Stimulated activated memory B cell treated with anti-CD40 and anti-IgM and Interleukin-4, amounts not matched to agents 10 μg/mL and 1 μg/mL and 100 μg/mL, for 72 hours (primary cell): ENCODE data around the gene EIF4EBP3.

Experiments
- ATAC-seq: fragments of 150-1000 bp; cut with Tn5 transposase; 2 replicates; pipeline ENCODE4 v1.10.0; 2021
- H3K27ac Mint-ChIP-seq: one replicate; pipeline ENCODE4 v1.8.0; 2022; ENCODE audit warnings: mild to moderate bottlenecking, mixed read lengths
- H3K27me3 Mint-ChIP-seq: one replicate; pipeline ENCODE4 v1.8.0; 2022; ENCODE audit warnings: mixed read lengths
- H3K36me3 Mint-ChIP-seq: one replicate; pipeline ENCODE4 v1.8.0; 2022; ENCODE audit warnings: mixed read lengths
- H3K4me1 Mint-ChIP-seq: one replicate; pipeline ENCODE4 v1.8.0; 2022; ENCODE audit warnings: mixed read lengths
- H3K4me3 Mint-ChIP-seq: one replicate; pipeline ENCODE4 v1.8.0; 2022; ENCODE audit warnings: mild to moderate bottlenecking, moderate library complexity, mixed read lengths
- H3K9me3 Mint-ChIP-seq: one replicate; pipeline ENCODE4 v1.8.0; 2022; ENCODE audit warnings: mixed read lengths

EIF4EBP3 gene

DNA sequence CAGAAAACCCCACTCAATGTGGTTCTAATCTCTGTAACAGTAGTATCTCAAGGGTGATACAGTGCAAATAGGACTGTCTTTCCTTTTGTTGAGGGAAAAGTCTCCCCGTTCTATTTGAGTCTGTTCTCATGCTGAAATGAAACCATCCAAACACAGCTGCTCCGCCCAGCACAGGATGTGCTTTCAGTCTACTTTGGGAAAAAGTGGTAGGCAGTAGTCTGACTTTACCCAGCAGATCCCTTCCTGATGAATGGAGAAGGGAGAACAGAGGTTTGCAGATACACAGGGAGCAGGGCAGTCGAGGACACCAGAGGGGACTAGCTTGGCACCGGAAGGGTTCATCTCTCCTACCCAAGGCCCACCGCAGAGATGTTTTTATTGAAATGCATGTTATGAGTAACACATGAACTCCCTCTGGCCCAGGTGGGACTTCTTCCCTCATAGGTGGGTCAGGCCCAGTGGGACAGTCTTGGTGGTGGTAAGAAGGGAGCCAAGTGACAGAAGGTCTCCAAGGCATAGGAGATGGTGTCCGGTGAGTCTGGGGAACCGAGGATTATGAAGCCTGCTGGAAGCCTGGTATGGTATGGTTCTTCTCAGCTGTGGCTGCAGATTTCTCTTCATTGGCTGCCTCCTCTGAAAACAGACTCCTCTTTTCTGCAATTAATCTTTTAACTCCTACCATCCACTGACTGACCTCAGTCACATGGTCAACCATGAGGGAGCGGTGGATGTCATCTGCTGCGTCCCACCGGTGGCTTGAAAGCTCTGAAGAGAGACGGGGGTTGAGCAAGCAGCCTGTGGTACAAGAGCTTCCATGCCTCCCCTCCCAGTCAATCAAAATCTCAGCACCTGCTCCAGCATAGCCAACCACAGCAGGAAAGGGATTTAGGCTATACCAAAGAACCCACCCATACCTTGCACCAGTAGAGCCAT, 3.0 kb downstream of the EIF4EBP3 start:
- Mint-ChIP-seq H3K27ac (peak overlapping the region; percentile 75), H3K4me3 (no peak overlapping the region), H3K9me3 (no peaks in the 10 kb centered on the region), H3K27me3 (no peaks in the 10 kb centered on the region), H3K36me3 (peaks cover 56% of the 10 kb centered on the region), H3K4me1 (peaks cover 63% of the 10 kb centered on the region)
- ATAC-seq: no peak

DNA sequence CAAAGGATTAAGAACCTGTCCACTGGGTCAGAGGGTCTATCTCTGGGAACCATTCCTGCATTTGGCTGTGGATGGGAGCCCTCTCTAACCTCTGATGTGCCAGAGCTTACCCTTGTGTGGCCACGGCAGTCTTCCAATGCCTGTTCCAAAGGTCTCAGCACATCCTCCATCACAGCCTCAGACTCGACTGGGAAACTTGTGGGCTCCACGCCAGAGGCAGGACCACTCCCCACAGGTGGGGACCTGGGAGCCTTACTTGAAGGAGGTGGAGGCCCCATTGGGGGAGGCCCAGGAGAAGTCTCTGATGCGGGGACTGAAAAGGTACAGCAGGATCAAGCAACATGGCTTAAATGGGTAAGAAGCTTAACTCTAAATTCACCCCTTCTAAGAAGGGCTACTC, 4.4 kb downstream of the EIF4EBP3 start:
- Mint-ChIP-seq H3K4me1 (peaks cover 73% of the 10 kb centered on the region), H3K9me3 (no peaks in the 10 kb centered on the region), H3K27me3 (no peaks in the 10 kb centered on the region), H3K4me3 (no peak overlapping the region), H3K36me3 (peaks cover 62% of the 10 kb centered on the region), H3K27ac (no peak overlapping the region)
- no peak for ATAC-seq

DNA sequence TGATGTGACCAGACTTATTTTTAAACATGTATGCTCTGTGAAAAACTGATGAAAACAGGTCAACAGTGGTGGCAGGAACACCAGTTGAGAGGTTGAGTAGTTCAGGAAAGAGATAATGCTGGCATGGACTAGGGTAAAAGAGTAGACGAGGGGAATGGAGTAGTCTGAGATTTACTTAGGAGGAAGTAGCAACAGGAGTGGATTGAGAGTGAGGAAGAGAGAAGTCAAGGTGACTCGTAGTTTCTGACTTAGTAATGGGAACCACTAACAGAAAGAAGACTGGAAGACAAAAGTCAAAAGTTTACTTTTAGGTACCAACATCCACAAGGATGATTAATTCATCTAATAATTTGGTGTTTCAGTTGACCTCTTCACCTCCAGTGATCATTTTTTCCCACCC, 6.2 kb downstream of the EIF4EBP3 start:
- Mint-ChIP-seq H3K9me3 (no peaks in the 10 kb centered on the region), H3K4me3 (peak overlapping the region; percentile 32), H3K27ac (peak overlapping the region; percentile 26), H3K36me3 (peaks cover 67% of the 10 kb centered on the region), H3K4me1 (peaks cover 67% of the 10 kb centered on the region), H3K27me3 (no peaks in the 10 kb centered on the region)
- no peak for ATAC-seq

DNA sequence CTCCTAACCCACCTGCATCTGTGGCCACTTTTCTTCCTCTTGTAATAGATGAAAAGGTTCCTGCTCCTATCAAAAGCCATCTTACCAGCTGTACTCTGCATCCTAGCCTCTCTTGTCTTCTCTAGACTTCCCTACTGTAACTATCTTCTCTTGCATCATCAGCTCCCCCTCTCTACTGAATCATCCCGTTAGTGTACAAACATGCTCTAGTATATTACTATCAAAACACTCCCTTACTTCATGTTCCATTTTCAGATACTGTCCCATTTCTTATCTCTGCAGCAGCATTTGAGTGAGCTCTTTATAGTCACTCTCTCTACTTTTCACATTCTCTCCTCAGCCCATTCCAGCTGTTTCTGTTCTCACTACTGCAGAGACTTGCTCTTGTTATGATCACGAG, 7.0 kb downstream of the EIF4EBP3 start:
- Mint-ChIP-seq H3K9me3 (no peaks in the 10 kb centered on the region), H3K27ac (peak overlapping the region; percentile 26), H3K27me3 (no peaks in the 10 kb centered on the region), H3K36me3 (peaks cover 59% of the 10 kb centered on the region), H3K4me3 (peak overlapping the region; percentile 22), H3K4me1 (peaks cover 59% of the 10 kb centered on the region)
- ATAC-seq: no peak

DNA sequence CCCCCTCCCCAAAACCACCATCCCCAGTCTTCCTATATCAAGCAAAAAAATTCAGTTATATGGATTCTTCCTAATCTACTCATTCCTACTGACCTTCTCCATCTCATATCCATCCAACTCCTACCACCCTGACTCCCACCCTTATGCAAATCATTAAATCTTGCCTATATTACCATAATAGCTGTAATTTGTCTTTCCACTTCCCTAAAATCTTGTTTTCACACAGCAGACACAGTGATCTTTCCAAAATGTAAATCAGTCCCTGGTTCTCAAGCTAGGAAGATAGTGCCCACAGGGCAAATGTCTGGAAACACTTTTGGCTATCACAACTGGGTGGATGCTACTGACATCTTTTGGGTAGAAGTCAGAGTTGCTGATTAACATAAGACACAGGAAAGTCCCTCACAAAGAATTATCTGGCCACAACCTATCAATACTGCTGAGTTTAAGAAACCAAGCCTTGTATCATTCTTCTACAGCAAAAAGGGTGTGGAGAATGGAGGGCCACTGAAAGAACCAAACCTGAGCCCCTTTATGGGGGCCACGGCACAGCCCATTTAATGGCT, 8.4 kb downstream of the EIF4EBP3 start:
- ATAC-seq: no peak
- peaks cover 52% of the 10 kb centered on the region for H3K4me1 Mint-ChIP-seq
- H3K9me3 Mint-ChIP-seq: no peaks in the 10 kb centered on the region
- peak overlapping the region; percentile 90 for H3K27ac Mint-ChIP-seq
- no peaks in the 10 kb centered on the region for H3K27me3 Mint-ChIP-seq
- H3K36me3 Mint-ChIP-seq: peaks cover 52% of the 10 kb centered on the region
- peak overlapping the region; percentile 89 for H3K4me3 Mint-ChIP-seq

DNA sequence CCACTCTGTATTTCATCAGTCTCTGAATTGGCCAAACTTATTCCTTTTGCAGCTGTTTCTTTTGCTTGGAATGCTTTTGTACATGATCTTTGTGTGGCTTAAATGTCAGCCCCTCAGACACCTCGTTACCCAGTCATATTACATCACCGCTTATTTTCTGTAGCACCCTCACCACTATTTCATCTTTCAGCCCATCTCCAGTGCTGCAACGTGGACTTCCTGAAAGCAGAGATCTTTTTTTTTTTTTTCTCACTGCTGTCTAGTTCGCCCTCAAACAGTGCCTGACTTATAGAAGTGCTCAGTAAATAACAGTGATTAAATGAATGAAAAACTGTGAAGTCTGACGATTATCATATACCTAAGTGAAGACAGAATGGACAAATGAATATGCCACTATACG, 9.0 kb downstream of the EIF4EBP3 start:
- H3K4me3 Mint-ChIP-seq: peak overlapping the region; percentile 89
- H3K4me1 Mint-ChIP-seq: peaks cover 57% of the 10 kb centered on the region
- ATAC-seq: no peak
- H3K27ac Mint-ChIP-seq: peak overlapping the region; percentile 90
- H3K27me3 Mint-ChIP-seq: no peaks in the 10 kb centered on the region
- H3K36me3 Mint-ChIP-seq: peaks cover 53% of the 10 kb centered on the region
- H3K9me3 Mint-ChIP-seq: no peaks in the 10 kb centered on the region

DNA sequence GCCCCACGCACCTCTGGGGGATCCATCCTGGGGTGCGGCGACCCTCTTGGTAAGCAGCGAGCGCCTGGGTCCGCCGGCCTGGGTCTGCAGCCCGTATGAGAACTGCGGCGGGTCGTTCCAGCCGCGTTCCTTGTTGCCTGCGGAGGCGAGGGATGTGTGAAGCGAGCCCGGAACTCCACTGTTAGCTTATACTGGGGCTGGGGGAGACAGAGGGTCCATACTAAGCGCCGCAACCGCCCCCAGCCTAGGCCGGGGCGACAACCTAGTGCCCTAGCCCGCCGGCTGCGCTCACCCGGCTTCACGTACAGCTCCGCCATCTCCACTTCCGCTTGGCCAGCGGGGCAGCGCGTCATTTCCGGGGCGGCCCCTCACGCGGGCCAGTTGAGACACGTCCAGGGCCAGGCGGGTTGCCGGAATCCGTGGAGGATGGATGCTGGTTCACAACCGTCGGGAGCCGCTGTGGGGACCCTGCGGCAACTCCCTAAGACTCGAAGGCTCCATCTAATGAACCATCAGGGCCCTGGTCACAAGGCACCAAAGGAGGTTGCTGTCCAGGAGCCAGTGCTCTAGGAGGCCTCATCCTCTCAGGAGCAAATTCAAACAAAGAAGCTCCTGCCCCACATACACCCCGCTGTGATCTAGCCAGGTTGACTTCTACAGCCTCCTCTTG, 9.8 kb downstream of the EIF4EBP3 start, which contains the start of gene SRA1:
TSS of gene SRA1 (minus strand) at position 338 of the 670 bp plus-strand sequence. CDS start at position 317, 21 bp downstream.
- ATAC-seq: peak; percentile 98
- peaks cover 50% of the 10 kb centered on the region for H3K36me3 Mint-ChIP-seq
- peak within 1 kb of the TSS; percentile 90 for H3K27ac Mint-ChIP-seq
- peak within 1 kb of the TSS; percentile 89 for H3K4me3 Mint-ChIP-seq
- H3K27me3 Mint-ChIP-seq: no peaks in the 10 kb centered on the region
- H3K9me3 Mint-ChIP-seq: no peaks in the 10 kb centered on the region
- peaks cover 59% of the 10 kb centered on the region for H3K4me1 Mint-ChIP-seq

DNA sequence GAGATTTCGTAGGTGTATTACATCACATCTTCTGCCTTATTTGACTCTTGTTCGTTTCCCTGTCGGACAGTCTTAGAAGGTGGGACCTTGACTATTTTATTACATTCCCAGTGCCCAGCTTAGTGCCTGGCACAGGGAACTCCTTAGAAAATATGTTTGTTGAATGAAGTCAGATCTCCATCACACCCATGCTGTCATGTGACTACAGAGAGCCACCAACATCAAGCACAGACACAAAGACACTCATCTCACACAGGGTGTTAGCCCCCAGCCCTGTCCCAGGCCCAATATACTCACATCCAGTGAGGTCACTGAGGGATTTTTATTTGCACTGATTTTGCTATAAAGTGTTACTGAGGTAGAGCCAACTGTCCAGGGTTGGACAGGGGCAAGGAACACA, 10.5 kb downstream of the EIF4EBP3 start:
- ATAC-seq: no peak
- peaks cover 57% of the 10 kb centered on the region for H3K4me1 Mint-ChIP-seq
- peak overlapping the region; percentile 90 for H3K27ac Mint-ChIP-seq
- H3K36me3 Mint-ChIP-seq: peaks cover 47% of the 10 kb centered on the region
- H3K4me3 Mint-ChIP-seq: peak overlapping the region; percentile 89
- no peaks in the 10 kb centered on the region for H3K9me3 Mint-ChIP-seq
- no peaks in the 10 kb centered on the region for H3K27me3 Mint-ChIP-seq

DNA sequence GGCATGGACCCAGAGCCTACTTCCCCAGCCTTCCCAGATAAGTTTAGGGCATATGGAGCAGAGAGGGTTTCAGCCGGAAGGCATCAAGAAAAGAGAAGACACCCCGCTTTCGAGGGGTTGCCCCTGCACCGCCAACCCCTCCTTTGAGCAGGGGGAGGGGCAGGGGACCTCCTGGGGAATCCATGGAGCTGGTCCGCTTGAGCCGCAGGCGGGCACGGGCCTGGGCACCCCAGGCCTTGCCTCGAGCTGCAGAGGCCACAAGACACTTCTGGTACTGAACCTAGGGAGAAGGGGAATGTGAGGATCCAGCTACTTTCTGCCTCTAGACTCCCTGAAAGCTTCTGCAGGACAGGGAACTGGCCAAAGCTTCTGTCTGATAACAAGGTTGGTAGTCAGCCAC, 11.1 kb downstream of the EIF4EBP3 start:
- no peak for ATAC-seq
- H3K36me3 Mint-ChIP-seq: peaks cover 41% of the 10 kb centered on the region
- no peak overlapping the region for H3K4me3 Mint-ChIP-seq
- H3K9me3 Mint-ChIP-seq: no peaks in the 10 kb centered on the region
- peak overlapping the region; percentile 90 for H3K27ac Mint-ChIP-seq
- no peaks in the 10 kb centered on the region for H3K27me3 Mint-ChIP-seq
- peaks cover 51% of the 10 kb centered on the region for H3K4me1 Mint-ChIP-seq

DNA sequence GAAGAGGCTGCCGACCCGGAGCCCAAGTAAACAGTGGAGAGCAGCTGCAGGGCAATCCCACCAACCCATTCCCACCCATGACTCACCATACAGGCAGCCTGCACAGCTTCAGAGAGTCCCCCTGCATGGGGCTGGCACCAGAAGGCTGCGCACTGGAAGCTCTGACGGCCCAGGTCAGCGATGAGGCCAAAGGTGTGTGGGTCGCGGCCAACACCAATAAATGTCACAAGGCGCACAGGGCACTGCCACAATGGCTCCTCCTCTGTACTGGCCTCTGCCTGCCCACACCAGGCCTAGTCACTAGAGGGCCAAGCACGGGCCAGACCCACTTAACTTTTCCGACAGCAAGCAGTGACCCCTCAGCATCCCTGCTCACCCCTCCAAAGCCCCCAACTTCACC, 12.8 kb downstream of the EIF4EBP3 start:
- peaks cover 30% of the 10 kb centered on the region for H3K36me3 Mint-ChIP-seq
- ATAC-seq: no peak
- peak overlapping the region; percentile 20 for H3K27ac Mint-ChIP-seq
- H3K4me1 Mint-ChIP-seq: peaks cover 38% of the 10 kb centered on the region
- no peak overlapping the region for H3K4me3 Mint-ChIP-seq
- no peaks in the 10 kb centered on the region for H3K27me3 Mint-ChIP-seq
- H3K9me3 Mint-ChIP-seq: no peaks in the 10 kb centered on the region

DNA sequence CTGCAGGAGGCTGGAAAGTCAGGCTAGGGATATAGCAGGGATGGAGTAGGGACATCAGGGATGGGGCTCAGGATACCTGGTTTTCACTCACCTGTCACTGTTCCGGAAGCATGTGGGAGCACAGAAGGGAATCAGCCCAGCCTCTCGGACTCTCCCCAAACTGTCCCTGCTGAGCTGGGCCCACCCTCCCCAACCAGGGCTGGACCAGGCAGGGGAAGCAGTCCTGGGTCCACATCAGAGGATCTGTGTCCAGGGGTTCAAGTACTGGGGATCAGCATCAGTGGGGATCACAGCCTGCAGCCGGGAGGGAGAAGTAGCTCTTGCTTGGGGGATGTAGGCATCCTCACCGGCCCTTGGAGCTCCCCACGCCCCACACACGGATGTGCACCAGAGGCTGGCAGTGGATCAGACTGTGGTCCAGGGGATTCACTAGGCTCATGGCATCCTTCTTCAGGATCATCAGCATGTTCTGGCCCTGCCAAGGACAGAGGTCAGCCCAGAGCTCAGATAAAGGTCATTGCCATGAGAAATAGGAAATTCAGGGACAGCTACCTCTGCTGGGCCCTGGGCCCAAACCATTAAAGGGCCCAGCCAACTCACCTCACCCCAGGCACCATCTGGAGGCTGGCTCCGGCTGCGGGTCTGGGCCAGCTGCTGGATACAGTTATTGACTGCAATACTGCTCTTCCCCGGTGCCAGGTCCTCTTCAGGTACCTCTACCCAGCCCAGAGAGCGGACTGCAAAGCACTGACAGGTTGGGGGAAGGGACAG, 14.5 kb downstream of the EIF4EBP3 start:
- H3K4me3 Mint-ChIP-seq: no peak overlapping the region

DNA sequence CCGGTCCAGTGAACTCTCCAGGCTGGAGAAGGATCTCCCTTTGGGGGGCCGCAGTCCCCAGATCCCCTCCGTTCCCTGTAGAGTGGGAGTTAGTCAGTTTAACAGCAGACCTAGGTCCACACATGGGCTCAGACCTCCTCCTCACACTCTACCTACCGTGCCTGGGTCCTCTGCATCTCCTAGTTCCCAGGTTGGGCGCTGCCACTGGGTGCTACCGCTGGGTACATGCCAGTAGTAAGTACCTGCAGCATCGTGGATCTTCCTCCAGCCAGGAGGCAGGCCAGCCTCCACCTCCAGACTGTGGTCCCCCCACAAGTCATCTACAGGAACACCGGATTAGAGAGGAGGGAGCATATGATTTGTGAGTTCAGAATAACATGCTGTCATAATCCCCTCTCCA, 16.1 kb downstream of the EIF4EBP3 start:
- no peak for ATAC-seq
- peaks cover 44% of the 10 kb centered on the region for H3K36me3 Mint-ChIP-seq
- peak overlapping the region; percentile 94 for H3K27ac Mint-ChIP-seq
- peak overlapping the region; percentile 92 for H3K4me3 Mint-ChIP-seq
- no peaks in the 10 kb centered on the region for H3K9me3 Mint-ChIP-seq
- no peaks in the 10 kb centered on the region for H3K27me3 Mint-ChIP-seq
- H3K4me1 Mint-ChIP-seq: peaks cover 44% of the 10 kb centered on the region

More for the DNA sequence above, 14.5 kb downstream of the EIF4EBP3 start:
- Mint-ChIP-seq H3K36me3 (peaks cover 33% of the 10 kb centered on the region), H3K4me1 (peaks cover 39% of the 10 kb centered on the region), H3K27me3 (no peaks in the 10 kb centered on the region), H3K27ac (no peak overlapping the region), H3K9me3 (no peaks in the 10 kb centered on the region)
- ATAC-seq: no peak

DNA sequence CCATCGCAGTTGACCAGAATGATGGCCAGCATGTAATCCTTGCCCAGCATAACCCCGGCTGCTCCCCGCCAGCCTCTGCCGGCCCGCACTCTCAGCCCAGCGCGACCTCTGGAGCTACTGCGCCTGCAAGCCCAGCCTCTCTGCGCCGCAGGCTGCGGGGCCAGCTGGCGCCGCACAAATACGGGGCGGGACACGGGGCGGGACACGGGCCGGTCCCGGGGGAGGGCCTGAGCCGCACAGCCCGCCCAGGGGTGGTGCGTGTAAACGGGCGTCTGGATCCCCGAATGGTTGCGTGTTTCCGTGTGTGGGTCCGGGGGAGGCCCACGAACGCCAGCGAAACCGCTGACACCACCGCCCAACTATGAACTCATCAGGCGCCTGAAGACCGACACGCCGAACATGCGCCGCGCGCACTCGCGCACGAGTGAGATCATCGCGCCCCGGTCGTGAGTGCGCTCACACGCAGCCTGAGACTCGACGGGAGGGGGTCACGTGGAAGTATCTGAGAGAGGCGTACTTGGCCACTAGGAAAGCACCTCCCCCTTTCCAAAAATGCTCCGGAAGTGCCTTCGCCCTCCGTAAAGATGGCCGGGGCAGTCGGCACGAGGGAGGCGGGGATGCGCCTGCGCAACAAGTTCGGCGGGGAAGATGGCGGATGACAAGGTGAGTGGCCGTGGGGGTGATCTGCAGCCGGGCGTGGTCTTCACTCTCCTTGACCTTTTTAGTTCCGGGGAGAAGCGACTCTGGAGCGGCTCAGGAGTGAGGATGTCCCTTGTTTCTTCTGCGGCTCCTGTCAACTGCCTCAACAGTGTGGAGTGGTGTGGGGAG, 16.9 kb downstream of the EIF4EBP3 start, which contains the start of the genes APBB3 and SLC35A4:
TSS of gene APBB3 (minus strand) at position 403 of the 828 bp plus-strand sequence. CDS start at position 50, 353 bp downstream.
TSS of gene SLC35A4 (plus strand) at position 633 of the 828 bp plus-strand sequence. CDS start 2,342 bp downstream, outside the sequence.
- no peaks in the 10 kb centered on the region for H3K9me3 Mint-ChIP-seq
- H3K36me3 Mint-ChIP-seq: peaks cover 47% of the 10 kb centered on the region
- H3K27ac Mint-ChIP-seq: peak within 1 kb of the TSS; percentile 94
- peak within 1 kb of the TSS; percentile 92 for H3K4me3 Mint-ChIP-seq
- H3K4me1 Mint-ChIP-seq: peaks cover 51% of the 10 kb centered on the region
- ATAC-seq: peak; percentile 97
- H3K27me3 Mint-ChIP-seq: no peaks in the 10 kb centered on the region
